GM12874 (cell line): ENCODE results near the gene CRACR2A.

ENCODE experiments used
- TF ChIP-seq, protein P1 (sequence below): IDR thresholded peaks from 2 replicates; pipeline ENCODE4 v1.5.1; 2011; ENCODE audit warnings: low read depth, mild to moderate bottlenecking, control low read depth, low read length, moderate library complexity; ENCODE audit not compliant: insufficient read depth

CRACR2A gene

GRCh38 chr12:3620856-3621255 lies 132.1 kb downstream of the CRACR2A start:
- TF ChIP-seq, protein P1, sequence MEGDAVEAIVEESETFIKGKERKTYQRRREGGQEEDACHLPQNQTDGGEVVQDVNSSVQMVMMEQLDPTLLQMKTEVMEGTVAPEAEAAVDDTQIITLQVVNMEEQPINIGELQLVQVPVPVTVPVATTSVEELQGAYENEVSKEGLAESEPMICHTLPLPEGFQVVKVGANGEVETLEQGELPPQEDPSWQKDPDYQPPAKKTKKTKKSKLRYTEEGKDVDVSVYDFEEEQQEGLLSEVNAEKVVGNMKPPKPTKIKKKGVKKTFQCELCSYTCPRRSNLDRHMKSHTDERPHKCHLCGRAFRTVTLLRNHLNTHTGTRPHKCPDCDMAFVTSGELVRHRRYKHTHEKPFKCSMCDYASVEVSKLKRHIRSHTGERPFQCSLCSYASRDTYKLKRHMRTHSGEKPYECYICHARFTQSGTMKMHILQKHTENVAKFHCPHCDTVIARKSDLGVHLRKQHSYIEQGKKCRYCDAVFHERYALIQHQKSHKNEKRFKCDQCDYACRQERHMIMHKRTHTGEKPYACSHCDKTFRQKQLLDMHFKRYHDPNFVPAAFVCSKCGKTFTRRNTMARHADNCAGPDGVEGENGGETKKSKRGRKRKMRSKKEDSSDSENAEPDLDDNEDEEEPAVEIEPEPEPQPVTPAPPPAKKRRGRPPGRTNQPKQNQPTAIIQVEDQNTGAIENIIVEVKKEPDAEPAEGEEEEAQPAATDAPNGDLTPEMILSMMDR, result no peak

DNA sequence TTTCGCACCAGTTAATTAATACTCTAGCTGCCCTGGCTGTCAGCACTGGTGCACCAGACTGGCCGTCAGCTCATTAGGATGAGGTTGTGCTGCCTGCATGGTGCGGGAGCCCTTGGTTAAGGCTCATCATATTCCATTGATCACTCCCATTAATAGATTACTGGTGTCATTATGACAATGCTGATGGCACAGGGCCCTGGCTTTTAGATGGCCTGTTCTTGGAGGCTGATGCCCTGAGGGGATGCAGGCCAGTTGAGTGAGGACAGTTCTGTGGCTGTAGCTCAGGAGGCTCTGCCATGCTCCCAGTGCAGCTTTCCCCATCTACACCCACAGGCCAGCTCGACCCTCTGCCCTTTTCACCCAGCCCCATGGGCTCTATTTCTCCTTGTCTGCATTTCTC lies 135.3 kb downstream of the CRACR2A start:
- TF ChIP-seq, protein P1, result no peak

DNA sequence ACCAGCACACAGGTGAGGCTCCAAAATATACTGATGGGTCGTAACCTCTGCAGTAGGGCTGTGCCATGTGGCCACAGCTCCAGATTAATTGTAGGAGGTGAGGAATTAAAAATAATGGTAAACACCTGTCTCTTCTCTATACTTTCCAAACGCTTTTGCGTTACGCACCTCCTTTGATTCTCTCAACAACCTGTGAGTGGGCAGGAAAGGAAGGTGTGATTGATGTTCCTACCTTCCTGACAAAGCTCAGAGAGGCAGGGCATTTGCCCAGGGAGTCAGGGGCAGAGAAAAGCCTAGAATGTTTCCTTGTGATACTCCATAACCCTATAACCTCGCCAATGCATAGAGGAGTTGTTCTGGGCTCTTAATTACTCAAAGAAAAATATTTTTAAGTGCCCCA lies 137.0 kb downstream of the CRACR2A start:
- TF ChIP-seq, protein P1, result no peak

DNA sequence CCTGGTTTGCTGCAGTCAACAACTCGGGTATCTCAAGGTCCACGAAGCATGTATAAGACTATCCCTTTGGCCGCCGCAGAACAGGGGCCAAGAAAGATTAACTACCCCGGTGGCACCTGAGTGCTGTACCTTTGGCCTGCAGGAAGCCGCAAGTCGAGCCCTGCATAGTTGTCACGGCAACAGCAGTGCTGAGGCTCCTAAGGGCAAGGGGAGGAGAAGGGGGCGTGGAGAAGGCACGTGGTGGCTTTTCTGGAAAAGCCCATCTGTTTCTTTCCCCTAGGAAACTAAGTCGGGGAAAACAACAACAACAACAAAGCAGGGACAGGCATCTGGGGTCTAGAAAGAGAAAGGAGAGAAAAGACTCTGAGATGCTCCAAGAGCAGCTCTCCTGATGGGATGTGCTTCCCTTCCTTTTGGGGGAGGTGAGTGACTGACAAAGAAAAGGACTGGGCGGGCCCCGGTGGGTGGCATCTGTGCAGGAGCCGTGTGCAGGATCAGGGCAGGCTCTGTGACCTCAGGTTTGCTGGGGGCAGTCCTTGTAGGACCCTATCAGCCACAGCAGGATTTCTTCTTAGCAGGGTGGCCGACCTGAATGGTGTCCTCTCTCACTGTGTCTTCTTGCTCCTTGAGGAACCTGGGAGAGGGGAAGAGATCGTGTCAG lies 138.0 kb downstream of the CRACR2A start:
- TF ChIP-seq, protein P1, result no peak

DNA sequence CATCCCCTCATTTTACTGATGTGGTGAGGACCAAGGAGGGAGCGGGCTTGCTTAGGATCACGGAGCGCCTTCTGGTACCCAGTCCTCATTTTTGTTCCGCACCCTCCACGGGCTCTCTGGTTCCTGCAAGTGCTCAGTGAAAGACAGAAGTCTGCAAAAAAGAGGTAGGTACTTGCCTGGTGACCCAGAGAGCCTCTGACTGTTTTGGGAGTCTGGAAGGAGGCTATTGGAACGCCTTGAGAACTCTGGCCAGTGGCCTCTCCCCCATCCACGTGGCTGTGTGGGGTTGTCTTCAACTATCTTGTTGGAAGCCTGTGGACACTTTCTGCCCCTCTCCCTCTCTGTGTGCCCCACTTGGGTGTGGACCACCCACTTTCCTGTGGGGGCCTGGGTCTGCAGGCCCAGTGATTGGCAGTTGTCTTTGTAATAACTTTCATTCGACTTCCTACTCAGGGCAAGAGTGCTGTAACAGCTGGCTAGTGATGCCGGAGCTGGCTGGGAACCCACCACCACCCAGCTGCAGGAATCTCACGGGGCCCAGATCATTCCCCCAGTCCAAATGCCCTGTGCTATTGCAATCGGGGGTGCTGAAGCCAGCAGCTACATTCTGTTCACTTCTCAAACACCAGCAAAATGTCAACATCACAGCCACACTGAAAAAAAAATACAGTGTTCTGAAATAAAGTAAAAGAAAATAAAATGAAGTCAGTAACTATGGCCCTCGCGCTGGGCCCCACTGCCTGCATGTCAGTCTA lies 139.1 kb downstream of the CRACR2A start:
- TF ChIP-seq, protein P1, result no peak

- TF ChIP-seq, protein P1, result no peak
Measured at GRCh38 chr12:3611860-3612703, 140.8 kb downstream of the CRACR2A start.

- TF ChIP-seq, protein P1, result no peak
Measured at GRCh38 chr12:3607821-3608220, 145.1 kb downstream of the CRACR2A start.
